Endodermal cell (in vitro differentiated cells): ENCODE measurements around the gene ARFIP1. TPM values are rescaled to one million over a fixed set of nuclear protein-coding genes. Genes with fewer than 3 reads are reported as not detected.

Experiments
- DNase-seq: peaks from one replicate; pipeline ENCODE4 v3.0.0-alpha.2; 2017
- H3K27ac ChIP-seq: 2 replicates; pipeline ENCODE4 v1.5.1; 2013; ENCODE audit warnings: mild to moderate bottlenecking, low read depth, low read length, moderate library complexity
- H3K27me3 ChIP-seq: 2 replicates; pipeline ENCODE4 v1.6.1; 2013; ENCODE audit warnings: mild to moderate bottlenecking, low read length, moderate library complexity; ENCODE audit not compliant: insufficient read depth, control insufficient read depth, poor library complexity, severe bottlenecking
- H3K36me3 ChIP-seq: 2 replicates; pipeline ENCODE4 v1.7.0; 2013; ENCODE audit warnings: mild to moderate bottlenecking, low read length, moderate library complexity; ENCODE audit not compliant: control insufficient read depth, insufficient read depth
- H3K4me1 ChIP-seq: one replicate; pipeline ENCODE4 v1.7.0; 2013; ENCODE audit warnings: low read length; ENCODE audit not compliant: control insufficient read depth, insufficient read depth
- H3K4me3 ChIP-seq: 2 replicates; pipeline ENCODE4 v1.5.1; 2013; ENCODE audit warnings: mild to moderate bottlenecking, low read length, moderate library complexity
- H3K9ac ChIP-seq: 2 replicates; pipeline ENCODE4 v1.6.1; 2013; ENCODE audit warnings: mild to moderate bottlenecking, low read length, moderate library complexity; ENCODE audit not compliant: poor library complexity, severe bottlenecking; ENCODE audit errors: extremely low read depth
- H3K9me3 ChIP-seq: 2 replicates; pipeline ENCODE4 v1.6.1; 2013; ENCODE audit warnings: mild to moderate bottlenecking, low read length, moderate library complexity; ENCODE audit not compliant: control insufficient read depth
- H3K27ac Mint-ChIP-seq: 2 replicates; pipeline ENCODE4 v1.8.0; 2020; ENCODE audit warnings: mixed read lengths
- H3K27me3 Mint-ChIP-seq: 2 replicates; pipeline ENCODE4 v1.8.0; 2021; ENCODE audit warnings: mild to moderate bottlenecking, mixed read lengths; ENCODE audit not compliant: insufficient read depth
- H3K36me3 Mint-ChIP-seq: 2 replicates; pipeline ENCODE4 v1.8.0; 2020; ENCODE audit warnings: low read depth, mixed read lengths
- H3K4me1 Mint-ChIP-seq: 2 replicates; pipeline ENCODE4 v1.8.0; 2020; ENCODE audit warnings: mixed read lengths
- H3K4me3 Mint-ChIP-seq: 2 replicates; pipeline ENCODE4 v1.8.0; 2020; ENCODE audit warnings: mild to moderate bottlenecking, moderate library complexity, mixed read lengths
- H3K9me3 Mint-ChIP-seq: 2 replicates; pipeline ENCODE4 v1.8.0; 2020; ENCODE audit warnings: mild to moderate bottlenecking, mixed read lengths
- CTCF ChIP-seq: fragments of 200-600 bp; sonication (generic); conservative IDR thresholded peaks from 2 replicates; pipeline ENCODE4 v1.5.0; 2021; ENCODE audit warnings: antibody characterized with exemption, mild to moderate bottlenecking
- WGBS, 2 experiments: methylation state at CpG; one replicate each; pipeline versions ENCODE4 v1.1.5 to v1.1.7; 2013; ENCODE audit warnings: missing lambda C conversion rate in 2 of 2, mixed read lengths in 1 of 2; ENCODE audit not compliant: insufficient coverage in 1 of 2, insufficient read length in 1 of 2; 5-methylcytosine and 5-hydroxymethylcytosine counted together
- total RNA-seq, 2 donors: library from RNA; stranded (reverse); fragmentation: NEBNext Ultra II Directional in 1 of 2; extraction: Animal tissue kit (Norgen Biotek cat#: 25700) in 1 of 2; gene quantifications; 2 replicates in 1 of 2; 3 replicates in 1 of 2; pipeline ENCODE4 v1.2.1, GENCODE V29; 2021

Gene ARFIP1
- total RNA-seq, 2 donors from 2014 or later = 34.3 to 39.4 TPM

- no peak for TF ChIP-seq CTCF
- Histone ChIP-seq H3K4me1 (no peaks in the 10 kb centered on the region), H3K27ac (no peak overlapping the region), H3K4me3 (no peak overlapping the region), H3K9me3 (peaks cover 13% of the 10 kb centered on the region), H3K36me3 (no peaks in the 10 kb centered on the region), H3K9ac (no peak overlapping the region), H3K27me3 (no peaks in the 10 kb centered on the region)
- Mint-ChIP-seq H3K27me3 (no peaks in the 10 kb centered on the region), H3K4me3 (no peak overlapping the region), H3K27ac (no peak overlapping the region), H3K9me3 (peaks cover 15% of the 10 kb centered on the region), H3K36me3 (peaks cover 32% of the 10 kb centered on the region), H3K4me1 (no peaks in the 10 kb centered on the region)
- DNase-seq = no peak
- WGBS, 2 experiments = 90 to 95% methylated on average over 3 of the region's 3 CpGs
Measured at GRCh38 chr4:152806501-152807125, 26.9 kb downstream of the ARFIP1 start.

GRCh38 chr4:152807294-152807829 lies 27.6 kb downstream of the ARFIP1 start:
- H3K27me3 ChIP-seq = no peaks in the 10 kb centered on the region
- no peaks in the 10 kb centered on the region for H3K4me1 Mint-ChIP-seq
- peaks cover 15% of the 10 kb centered on the region for H3K9me3 Mint-ChIP-seq
- H3K4me3 ChIP-seq = no peak overlapping the region
- TF ChIP-seq CTCF = no peak
- no peak overlapping the region for H3K4me3 Mint-ChIP-seq
- peaks cover 32% of the 10 kb centered on the region for H3K36me3 Mint-ChIP-seq
- no peaks in the 10 kb centered on the region for H3K27me3 Mint-ChIP-seq
- WGBS, 2 experiments = 90 to 97% methylated on average over 2 to 3 of the region's 3 CpGs
- H3K4me1 ChIP-seq = no peaks in the 10 kb centered on the region
- no peak for DNase-seq
- no peaks in the 10 kb centered on the region for H3K36me3 ChIP-seq
- no peak overlapping the region for H3K9ac ChIP-seq
- H3K27ac ChIP-seq = no peak overlapping the region
- no peak overlapping the region for H3K27ac Mint-ChIP-seq
- H3K9me3 ChIP-seq = peaks cover 13% of the 10 kb centered on the region

- Mint-ChIP-seq H3K36me3 (peaks cover 35% of the 10 kb centered on the region), H3K4me3 (no peak overlapping the region), H3K27ac (no peak overlapping the region), H3K4me1 (no peaks in the 10 kb centered on the region), H3K9me3 (peaks cover 15% of the 10 kb centered on the region), H3K27me3 (no peaks in the 10 kb centered on the region)
- Histone ChIP-seq H3K4me3 (no peak overlapping the region), H3K36me3 (no peaks in the 10 kb centered on the region), H3K4me1 (no peaks in the 10 kb centered on the region), H3K27me3 (no peaks in the 10 kb centered on the region), H3K9ac (no peak overlapping the region), H3K9me3 (peaks cover 16% of the 10 kb centered on the region), H3K27ac (no peak overlapping the region)
- TF ChIP-seq CTCF = no peak
- WGBS, 2 experiments = 73 to 85% methylated on average over 7 to 8 of the region's 8 CpGs
- no peak for DNase-seq
Measured at GRCh38 chr4:152808670-152809069, 28.9 kb downstream of the ARFIP1 start.
